Ishikawa (cell line): Measurements from ENCODE around the gene CNGA4.

ENCODE experiments used
- CEBPB ChIP-seq: IDR thresholded peaks from 2 replicates; pipeline ENCODE4 v1.6.1; 2012
- EGR1 ChIP-seq: IDR thresholded peaks from 2 replicates; pipeline ENCODE4 v1.6.1; 2012
- EP300 ChIP-seq: IDR thresholded peaks from 2 replicates; pipeline ENCODE4 v1.6.1; 2012; ENCODE audit warnings: borderline replicate concordance
- FOXM1 ChIP-seq: IDR thresholded peaks from 2 replicates; pipeline ENCODE4 v1.6.1; 2012; ENCODE audit warnings: low read depth, borderline replicate concordance
- NFIC ChIP-seq: IDR thresholded peaks from 2 replicates; pipeline ENCODE4 v1.6.1; 2012
- RAD21 ChIP-seq: IDR thresholded peaks from 2 replicates; pipeline ENCODE4 v1.6.1; 2012; ENCODE audit warnings: low read depth
- TAF1 ChIP-seq: IDR thresholded peaks from 2 replicates; pipeline ENCODE4 v1.6.1; 2012; ENCODE audit warnings: low read depth, mild to moderate bottlenecking
- TCF12 ChIP-seq: IDR thresholded peaks from 2 replicates; pipeline ENCODE4 v1.6.1; 2012; ENCODE audit warnings: low read depth
- TF ChIP-seq, protein P1 (sequence below): IDR thresholded peaks from 2 replicates; pipeline ENCODE4 v1.6.1; 2012; ENCODE audit warnings: low read depth, mild to moderate bottlenecking

- TF ChIP-seq EP300 (no peak), CEBPB (no peak), FOXM1 (no peak), NFIC (no peak), EGR1 (no peak), TAF1 (no peak), RAD21 (no peak), TCF12 (no peak)
- TF ChIP-seq, protein P1, sequence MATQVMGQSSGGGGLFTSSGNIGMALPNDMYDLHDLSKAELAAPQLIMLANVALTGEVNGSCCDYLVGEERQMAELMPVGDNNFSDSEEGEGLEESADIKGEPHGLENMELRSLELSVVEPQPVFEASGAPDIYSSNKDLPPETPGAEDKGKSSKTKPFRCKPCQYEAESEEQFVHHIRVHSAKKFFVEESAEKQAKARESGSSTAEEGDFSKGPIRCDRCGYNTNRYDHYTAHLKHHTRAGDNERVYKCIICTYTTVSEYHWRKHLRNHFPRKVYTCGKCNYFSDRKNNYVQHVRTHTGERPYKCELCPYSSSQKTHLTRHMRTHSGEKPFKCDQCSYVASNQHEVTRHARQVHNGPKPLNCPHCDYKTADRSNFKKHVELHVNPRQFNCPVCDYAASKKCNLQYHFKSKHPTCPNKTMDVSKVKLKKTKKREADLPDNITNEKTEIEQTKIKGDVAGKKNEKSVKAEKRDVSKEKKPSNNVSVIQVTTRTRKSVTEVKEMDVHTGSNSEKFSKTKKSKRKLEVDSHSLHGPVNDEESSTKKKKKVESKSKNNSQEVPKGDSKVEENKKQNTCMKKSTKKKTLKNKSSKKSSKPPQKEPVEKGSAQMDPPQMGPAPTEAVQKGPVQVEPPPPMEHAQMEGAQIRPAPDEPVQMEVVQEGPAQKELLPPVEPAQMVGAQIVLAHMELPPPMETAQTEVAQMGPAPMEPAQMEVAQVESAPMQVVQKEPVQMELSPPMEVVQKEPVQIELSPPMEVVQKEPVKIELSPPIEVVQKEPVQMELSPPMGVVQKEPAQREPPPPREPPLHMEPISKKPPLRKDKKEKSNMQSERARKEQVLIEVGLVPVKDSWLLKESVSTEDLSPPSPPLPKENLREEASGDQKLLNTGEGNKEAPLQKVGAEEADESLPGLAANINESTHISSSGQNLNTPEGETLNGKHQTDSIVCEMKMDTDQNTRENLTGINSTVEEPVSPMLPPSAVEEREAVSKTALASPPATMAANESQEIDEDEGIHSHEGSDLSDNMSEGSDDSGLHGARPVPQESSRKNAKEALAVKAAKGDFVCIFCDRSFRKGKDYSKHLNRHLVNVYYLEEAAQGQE, result no peak
These were observed 1.6 kb upstream of the CNGA4 start for GRCh38 chr11:6237266-6237665.
